ENCODE data around the gene IDI2.

DNA sequence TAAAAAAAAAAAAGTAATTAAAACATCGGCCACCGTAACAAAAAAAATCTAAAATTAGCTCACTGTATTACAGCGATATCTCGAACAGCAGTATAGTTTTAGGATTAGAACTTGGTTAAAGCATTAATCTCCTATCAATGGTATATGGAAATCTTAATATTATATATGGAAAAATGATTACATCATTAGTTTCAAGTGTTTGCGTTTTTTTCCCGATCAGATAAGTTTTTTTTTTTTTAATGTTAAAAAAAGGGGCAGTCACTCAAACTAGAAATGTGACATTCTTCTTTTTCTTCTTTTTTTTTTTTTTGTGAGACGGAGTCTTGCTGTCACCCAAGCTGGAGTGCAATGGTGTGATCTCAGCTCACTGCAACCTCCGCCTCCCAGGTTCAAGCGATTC lies 15.9 kb upstream of the IDI2 start:
- TF ChIP-seq, protein P1, sequence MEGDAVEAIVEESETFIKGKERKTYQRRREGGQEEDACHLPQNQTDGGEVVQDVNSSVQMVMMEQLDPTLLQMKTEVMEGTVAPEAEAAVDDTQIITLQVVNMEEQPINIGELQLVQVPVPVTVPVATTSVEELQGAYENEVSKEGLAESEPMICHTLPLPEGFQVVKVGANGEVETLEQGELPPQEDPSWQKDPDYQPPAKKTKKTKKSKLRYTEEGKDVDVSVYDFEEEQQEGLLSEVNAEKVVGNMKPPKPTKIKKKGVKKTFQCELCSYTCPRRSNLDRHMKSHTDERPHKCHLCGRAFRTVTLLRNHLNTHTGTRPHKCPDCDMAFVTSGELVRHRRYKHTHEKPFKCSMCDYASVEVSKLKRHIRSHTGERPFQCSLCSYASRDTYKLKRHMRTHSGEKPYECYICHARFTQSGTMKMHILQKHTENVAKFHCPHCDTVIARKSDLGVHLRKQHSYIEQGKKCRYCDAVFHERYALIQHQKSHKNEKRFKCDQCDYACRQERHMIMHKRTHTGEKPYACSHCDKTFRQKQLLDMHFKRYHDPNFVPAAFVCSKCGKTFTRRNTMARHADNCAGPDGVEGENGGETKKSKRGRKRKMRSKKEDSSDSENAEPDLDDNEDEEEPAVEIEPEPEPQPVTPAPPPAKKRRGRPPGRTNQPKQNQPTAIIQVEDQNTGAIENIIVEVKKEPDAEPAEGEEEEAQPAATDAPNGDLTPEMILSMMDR (IDR thresholded peaks at IDR 0.05; ENCODE audit: poor library complexity) = no peak
- no peak for TF ChIP-seq EZH2 (IDR thresholded peaks at IDR 0.05; ENCODE audit: borderline replicate concordance)
